ENCODE results near the gene ABCA7.
"Not testable (repeated sequence)": the region's sequence is repeated elsewhere in the genome, so short reads cannot be mapped to it uniquely, and the experiment has no call there.

ABCA7 gene

GRCh38 chr19:1017115-1017905 is 22.6 kb upstream of the ABCA7 start:
- DNase-seq (ENCODE audit: low spot score) = no peak

DNA sequence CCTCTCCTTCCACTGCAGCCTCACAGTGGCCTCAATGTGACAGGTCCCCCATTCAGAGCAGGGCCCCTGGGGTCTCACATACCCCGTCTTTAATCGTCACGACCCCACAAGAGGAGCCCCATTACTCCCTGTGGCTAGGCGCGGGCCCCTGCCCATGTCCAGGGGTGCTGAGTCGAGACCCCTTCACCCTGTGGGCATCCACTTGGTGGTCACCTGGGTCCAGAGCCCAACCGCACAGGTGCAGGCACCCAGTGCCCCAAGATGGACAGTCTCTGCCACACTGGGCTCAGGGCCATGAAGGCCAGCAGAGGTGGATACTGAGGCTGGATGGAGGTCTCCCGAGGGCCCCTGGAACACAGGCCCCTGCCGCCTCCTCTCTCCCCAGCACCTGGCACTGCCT is 22.0 kb upstream of the ABCA7 start:
- no peak for DNase-seq (ENCODE audit: low spot score)

GRCh38 chr19:1018393-1018792 is 21.5 kb upstream of the ABCA7 start:
- no peak for DNase-seq (ENCODE audit: low spot score)

DNA sequence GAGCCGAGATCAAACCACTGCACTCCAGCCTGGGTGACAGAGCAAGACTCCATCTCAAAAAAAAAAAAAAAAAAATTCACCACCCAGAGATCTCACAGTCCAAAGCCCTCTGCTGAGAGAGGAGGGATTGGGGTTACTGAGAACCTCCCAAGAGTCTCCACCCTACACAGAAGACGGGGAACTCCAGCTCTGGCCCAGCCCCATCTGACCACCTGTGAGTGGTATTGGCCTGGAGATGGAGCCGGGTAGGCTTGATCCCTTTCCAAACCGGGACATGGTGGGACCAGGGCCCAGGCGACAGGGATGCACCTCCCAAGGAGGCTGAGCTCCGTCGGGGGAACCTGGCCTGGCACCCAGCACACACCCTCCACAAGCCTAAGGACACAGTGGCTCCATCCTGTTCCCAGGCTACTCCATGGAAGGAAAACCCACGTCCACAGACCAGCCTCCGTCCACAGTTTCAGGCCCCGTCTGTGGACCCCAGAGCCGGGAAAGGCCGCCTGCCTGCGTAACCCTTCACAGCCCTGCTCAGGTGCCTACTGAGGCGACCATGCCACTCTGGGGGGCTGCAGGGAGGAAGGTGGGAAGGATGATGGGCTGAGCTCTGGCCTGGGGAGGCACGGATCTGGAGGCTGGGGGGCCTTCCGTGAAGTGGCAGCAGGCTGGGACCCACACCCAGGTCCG is 20.8 kb upstream of the ABCA7 start:
- DNase-seq (ENCODE audit: low spot score) = no peak

DNA sequence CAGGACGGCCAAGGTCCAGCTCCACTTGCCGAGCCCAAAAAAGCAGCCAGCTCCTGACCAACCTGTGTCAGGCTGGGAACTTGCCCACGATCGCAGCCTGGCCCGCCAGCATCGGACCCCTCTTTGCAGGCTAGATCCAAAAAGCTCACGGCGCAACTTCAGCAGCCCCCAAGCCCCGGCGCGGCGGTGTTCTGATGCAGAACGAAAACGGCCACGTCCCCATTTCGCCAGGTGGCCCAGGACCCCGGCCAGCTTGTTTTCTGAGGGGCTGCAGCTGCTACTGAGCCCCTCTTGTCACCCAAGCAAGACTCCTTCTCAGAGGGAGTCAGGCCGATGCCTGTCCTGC is 20.3 kb upstream of the ABCA7 start:
- no peak for DNase-seq (ENCODE audit: low spot score)

GRCh38 chr19:1019980-1020867 is 19.7 kb upstream of the ABCA7 start:
- DNase-seq (ENCODE audit: low spot score) = no peak

DNA sequence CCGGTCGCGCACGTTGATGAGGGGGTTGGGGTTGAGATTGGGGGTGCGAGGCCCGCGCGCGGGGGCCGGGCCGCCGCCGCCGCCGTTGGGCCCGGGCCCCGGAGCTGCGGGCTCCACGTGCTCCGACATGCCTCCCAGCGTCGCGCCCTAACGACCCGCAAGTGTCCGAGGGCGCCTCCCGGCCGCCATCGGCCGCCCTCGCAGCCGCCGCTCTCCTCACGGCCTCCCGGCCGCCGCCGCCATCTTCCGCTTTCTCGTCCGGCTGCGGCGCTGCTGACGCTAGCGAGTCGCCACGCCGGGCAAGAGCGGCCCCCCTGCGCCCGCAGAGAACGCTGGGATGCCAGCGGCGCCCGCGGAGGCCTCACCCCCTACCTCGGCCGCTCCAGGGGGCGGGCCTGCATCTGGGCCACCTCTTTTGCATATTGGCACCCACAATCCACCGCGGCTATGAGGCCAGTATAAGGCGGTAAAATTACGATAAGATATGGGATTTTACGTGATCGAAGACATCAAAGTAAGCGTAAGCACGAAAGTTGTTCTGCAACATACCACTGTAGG is 19.0 kb upstream of the ABCA7 start, which contains the start of gene TMEM259:
Gene TMEM259 (minus strand): TSS at position 256 of the 558 bp plus-strand sequence. CDS start 127 bp downstream, at position 129.
- DNase-seq (ENCODE audit: low spot score) = peak; percentile 88

DNA sequence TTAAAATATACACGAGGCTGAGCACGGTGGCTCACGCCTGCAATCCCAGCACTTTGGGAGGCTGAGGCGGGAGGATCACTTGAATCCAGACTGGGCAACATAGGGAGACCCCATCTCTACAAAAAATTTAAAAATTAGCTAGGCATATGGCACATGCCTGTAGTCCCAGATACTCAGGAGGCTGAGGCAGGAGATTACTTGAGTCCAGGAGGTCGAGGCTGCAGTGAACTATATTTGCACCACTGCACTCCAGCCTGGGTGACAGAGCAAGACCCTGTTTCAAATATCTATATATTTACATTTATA is 16.1 kb upstream of the ABCA7 start:
- DNase-seq (ENCODE audit: low spot score) = not testable (repeated sequence)

GRCh38 chr19:1025080-1025479 is 14.8 kb upstream of the ABCA7 start:
- not testable (repeated sequence) for DNase-seq (ENCODE audit: low spot score)

GRCh38 chr19:1025960-1026782 is 13.7 kb upstream of the ABCA7 start, which contains the start of gene CNN2:
TSS of gene CNN2 (plus strand) at chr19:1026608. CDS start at chr19:1026662, 54 bp downstream.
- peak; percentile 59 for DNase-seq (ENCODE audit: low spot score)

GRCh38 chr19:1026783-1027649 is 12.9 kb upstream of the ABCA7 start:
- DNase-seq (ENCODE audit: low spot score) = peak; percentile 17

- no peak for DNase-seq (ENCODE audit: low spot score)
Measured at GRCh38 chr19:1027650-1028061, 12.3 kb upstream of the ABCA7 start.

- peak; percentile 82 for DNase-seq (ENCODE audit: low spot score)
Measured at GRCh38 chr19:1028062-1028926, 11.6 kb upstream of the ABCA7 start.

- DNase-seq (ENCODE audit: low spot score) = no peak
Measured at GRCh38 chr19:1032264-1032867, 7.5 kb upstream of the ABCA7 start.

DNA sequence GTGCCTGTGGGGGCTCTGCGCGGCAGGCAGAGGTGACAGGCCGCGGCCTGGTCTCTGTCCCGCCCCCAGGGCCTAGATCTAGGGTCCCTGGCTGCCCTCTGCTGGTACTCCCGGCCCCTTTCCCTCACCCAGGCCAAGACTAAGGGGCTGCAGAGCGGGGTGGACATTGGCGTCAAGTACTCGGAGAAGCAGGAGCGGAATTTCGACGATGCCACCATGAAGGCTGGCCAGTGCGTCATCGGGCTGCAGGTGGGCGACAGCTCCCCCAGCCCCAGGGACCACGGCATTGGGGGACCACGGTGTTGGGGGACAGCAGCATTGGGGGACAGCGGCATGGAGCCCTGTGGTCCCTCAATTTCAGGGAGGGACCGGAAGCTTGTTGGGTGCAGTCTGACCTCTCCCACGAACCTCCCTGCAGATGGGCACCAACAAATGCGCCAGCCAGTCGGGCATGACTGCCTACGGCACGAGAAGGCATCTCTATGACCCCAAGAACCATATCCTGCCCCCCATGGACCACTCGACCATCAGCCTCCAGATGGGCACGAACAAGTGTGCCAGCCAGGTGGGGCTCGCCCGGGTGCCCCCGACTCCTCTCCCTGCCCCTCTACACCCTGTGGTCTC is 3.8 kb upstream of the ABCA7 start:
- no peak for DNase-seq (ENCODE audit: low spot score)

DNA sequence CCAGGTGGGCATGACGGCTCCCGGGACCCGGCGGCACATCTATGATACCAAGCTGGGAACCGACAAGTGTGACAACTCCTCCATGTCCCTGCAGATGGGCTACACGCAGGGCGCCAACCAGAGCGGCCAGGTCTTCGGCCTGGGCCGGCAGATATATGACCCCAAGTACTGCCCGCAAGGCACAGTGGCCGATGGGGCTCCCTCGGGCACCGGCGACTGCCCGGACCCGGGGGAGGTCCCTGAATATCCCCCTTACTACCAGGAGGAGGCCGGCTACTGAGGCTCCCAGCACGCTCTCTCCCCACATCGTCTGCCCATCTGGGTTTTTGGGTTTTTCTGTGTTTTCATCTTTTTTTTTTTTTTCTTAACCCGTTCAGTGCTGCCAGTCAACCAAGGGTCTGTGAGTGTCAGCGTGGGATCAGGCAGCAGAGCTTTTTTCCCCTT is 2.3 kb upstream of the ABCA7 start:
- no peak for DNase-seq (ENCODE audit: low spot score)

DNA sequence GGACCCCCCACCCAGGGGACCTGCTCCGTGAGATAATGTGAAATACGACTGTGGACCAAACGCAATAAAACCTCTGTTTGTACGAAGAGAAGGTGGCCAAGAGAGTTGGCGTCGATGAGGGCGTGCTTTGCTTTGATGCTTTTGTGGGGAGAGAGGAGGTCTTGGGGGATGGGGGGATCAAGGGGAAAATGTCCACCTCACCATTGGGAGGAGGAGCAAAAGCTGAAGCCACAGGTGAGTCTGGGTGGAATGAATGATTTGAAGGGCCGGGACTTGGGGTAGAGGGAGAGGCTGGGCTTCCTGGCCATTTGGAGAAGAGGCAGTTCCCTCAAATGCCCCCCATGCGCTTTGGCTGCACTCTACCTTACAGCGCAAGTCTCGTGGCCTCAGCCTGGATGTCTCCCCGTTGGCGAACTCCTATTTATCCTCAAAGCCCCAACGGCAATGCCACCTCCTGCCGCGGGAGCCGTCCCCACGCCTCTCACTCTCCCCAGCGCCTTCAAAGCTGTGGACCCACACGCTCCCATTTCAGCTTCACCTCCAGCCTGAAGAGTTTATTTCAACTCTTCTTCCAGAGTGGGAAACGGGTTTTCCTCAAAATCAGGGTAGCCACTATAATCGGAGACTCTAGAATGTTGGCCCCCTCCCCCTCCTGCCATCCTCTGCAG is 795 bp upstream of the ABCA7 start:
- DNase-seq (ENCODE audit: low spot score) = peak; percentile 28
